LNCAP (cell line): ENCODE results near the gene CRYBG1.

Source experiments
- TF ChIP-seq, protein P1 (sequence below): fragments of 450-650 bp; IDR thresholded peaks from 2 replicates; pipeline ENCODE4 v1.5.1; 2017; ENCODE audit warnings: mild to moderate bottlenecking

The CRYBG1 gene, protein sequence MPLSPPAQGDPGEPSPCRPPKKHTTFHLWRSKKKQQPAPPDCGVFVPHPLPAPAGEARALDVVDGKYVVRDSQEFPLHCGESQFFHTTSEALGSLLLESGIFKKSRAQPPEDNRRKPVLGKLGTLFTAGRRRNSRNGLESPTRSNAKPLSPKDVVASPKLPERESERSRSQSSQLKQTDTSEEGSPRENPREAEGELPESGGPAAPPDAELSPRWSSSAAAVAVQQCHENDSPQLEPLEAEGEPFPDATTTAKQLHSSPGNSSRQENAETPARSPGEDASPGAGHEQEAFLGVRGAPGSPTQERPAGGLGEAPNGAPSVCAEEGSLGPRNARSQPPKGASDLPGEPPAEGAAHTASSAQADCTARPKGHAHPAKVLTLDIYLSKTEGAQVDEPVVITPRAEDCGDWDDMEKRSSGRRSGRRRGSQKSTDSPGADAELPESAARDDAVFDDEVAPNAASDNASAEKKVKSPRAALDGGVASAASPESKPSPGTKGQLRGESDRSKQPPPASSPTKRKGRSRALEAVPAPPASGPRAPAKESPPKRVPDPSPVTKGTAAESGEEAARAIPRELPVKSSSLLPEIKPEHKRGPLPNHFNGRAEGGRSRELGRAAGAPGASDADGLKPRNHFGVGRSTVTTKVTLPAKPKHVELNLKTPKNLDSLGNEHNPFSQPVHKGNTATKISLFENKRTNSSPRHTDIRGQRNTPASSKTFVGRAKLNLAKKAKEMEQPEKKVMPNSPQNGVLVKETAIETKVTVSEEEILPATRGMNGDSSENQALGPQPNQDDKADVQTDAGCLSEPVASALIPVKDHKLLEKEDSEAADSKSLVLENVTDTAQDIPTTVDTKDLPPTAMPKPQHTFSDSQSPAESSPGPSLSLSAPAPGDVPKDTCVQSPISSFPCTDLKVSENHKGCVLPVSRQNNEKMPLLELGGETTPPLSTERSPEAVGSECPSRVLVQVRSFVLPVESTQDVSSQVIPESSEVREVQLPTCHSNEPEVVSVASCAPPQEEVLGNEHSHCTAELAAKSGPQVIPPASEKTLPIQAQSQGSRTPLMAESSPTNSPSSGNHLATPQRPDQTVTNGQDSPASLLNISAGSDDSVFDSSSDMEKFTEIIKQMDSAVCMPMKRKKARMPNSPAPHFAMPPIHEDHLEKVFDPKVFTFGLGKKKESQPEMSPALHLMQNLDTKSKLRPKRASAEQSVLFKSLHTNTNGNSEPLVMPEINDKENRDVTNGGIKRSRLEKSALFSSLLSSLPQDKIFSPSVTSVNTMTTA (N-terminal part only)

DNA sequence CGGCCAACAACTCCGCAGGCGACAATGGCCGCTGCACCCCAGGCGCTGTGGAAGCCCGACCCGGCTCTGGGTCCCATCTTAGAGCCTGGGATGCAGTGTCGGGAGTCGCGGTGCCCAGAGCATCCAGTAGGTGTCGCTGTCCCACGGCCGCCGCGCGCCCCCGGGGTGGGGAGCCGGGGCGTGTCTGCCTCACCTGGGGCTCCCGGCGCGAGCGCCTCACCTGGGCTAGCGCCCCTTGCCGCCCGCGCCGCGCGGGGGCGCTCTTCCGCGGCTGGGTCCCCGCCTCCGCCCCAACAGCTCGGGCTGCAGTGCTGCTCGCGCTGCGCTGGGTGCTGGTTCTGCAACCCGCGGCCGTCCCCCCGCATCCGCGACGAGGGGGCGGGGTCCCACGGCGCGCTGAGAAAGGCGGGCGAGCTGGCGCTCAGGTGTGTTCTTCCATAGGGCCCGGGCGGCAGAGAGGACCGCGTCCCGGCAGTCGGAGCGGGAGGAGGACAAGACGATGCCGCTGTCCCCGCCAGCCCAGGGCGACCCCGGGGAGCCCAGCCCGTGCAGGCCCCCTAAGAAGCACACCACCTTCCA is at the start of gene CRYBG1:
TSS of gene CRYBG1 (plus strand) at position 308 of the 579 bp plus-strand sequence. CDS start at position 500, 192 bp downstream.
- TF ChIP-seq, protein P1, sequence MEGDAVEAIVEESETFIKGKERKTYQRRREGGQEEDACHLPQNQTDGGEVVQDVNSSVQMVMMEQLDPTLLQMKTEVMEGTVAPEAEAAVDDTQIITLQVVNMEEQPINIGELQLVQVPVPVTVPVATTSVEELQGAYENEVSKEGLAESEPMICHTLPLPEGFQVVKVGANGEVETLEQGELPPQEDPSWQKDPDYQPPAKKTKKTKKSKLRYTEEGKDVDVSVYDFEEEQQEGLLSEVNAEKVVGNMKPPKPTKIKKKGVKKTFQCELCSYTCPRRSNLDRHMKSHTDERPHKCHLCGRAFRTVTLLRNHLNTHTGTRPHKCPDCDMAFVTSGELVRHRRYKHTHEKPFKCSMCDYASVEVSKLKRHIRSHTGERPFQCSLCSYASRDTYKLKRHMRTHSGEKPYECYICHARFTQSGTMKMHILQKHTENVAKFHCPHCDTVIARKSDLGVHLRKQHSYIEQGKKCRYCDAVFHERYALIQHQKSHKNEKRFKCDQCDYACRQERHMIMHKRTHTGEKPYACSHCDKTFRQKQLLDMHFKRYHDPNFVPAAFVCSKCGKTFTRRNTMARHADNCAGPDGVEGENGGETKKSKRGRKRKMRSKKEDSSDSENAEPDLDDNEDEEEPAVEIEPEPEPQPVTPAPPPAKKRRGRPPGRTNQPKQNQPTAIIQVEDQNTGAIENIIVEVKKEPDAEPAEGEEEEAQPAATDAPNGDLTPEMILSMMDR: peak; percentile 100

DNA sequence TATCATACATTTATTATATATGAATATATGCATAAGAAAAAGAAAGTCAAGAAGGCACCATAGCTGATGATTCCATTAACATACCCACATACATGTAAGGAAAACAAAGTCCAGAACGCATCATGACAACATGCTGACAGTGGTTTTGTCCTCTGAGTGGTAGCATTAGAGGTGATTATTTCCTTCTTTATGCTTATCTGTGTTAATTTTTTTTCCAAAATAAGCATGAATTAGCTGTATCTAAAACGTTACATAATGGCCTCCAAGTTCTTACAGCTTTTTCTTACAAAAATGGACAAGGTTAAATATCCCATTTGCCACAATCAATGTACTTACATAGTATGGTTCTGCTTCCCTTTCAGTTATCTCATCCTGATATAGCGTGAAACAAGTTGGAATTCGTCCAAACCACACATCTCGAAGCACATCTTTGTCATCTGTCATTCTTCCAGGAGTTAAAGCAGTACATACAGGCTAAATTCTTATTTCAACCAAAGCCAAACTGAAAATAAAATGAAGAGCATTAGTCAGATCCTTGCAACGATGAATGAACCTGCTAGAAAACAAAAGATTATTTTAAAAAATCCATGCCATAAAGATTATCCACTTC is 44.6 kb upstream of the CRYBG1 start:
- TF ChIP-seq, protein P1: no peak

DNA sequence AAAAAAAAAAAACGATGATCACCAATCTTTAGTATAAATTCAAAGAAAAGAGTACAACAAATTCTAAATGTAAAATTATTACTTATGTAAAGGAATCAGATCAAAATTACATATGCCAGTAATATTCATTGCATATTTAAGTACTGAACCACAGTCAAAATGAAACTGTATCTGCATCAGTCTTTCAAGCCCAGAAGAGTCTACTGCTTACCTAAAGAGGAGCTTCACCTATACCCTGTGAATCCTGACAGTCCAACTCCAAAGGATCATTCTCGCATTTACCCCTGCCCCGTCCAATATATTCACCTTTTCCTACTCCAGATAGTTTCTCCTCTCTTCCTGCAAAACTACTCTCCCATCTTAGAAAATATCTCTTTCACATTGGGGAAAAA is 44.1 kb upstream of the CRYBG1 start:
- TF ChIP-seq, protein P1: no peak

DNA sequence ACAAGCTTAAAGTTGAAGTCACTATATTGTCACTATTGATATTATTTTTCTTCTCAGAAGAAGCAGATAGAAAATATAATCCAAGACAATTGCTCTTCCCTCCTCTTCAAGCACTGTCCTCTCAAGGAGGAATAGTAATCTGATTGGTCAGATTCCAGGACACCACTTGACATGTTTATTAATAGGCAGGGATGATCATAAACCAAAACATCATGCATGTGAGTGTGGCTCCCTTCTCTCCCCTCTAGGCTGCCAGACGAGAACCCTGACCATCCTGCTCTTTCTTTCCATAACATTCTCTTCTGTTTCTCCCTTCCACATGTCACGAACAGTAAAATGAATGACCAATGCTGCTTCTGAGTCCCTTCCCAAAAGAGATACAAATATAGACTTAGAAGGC is 42.5 kb upstream of the CRYBG1 start:
- TF ChIP-seq, protein P1: no peak

DNA sequence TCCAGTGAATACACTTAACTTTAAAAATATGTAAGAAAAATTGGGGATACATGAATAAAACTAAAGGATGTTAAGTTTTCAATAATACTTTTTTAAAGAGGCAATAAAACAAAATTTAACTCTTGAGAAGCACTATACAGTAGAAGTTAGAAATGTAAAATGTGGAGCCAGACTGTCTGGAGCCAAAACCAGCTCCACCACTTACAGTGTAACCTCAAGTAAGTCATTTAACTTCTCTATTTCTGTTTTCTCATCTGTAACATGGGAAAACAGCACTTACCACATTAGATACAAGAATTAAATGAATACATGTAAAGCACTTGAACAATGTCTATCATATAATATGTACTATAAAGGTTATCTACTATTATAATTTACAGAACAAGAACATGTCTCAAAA is 41.7 kb upstream of the CRYBG1 start:
- TF ChIP-seq, protein P1: no peak

DNA sequence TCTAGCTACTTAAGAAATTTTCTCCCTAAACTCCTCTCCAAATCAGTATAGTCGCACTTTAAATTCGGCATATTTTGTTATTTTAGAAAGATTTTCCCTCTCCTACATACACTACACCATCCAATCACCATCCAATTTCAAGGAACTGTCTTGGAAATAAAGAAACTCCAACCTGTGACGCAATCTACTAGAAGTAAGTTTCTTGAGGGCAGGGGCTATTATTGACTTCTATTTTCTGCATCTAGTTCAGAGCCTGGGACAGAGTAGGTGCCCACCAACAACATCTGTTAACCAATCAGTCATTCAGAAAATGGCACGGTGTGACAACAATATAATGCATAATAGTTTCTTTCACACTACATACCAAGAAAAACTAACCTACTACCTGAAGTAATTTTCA is 38.6 kb upstream of the CRYBG1 start:
- TF ChIP-seq, protein P1: no peak
